Dendritic cell treated with granulocyte-macrophage colony-stimulating factor and Interleukin-4, amounts not matched to agents 40 ng/mL and 50 ng/mL, for 4 days (primary cell): ENCODE measurements around the gene SUMO4.

Source experiments
- H3K27ac Mint-ChIP-seq: one replicate; pipeline ENCODE4 v1.8.0; 2022; ENCODE audit warnings: mild to moderate bottlenecking, mixed read lengths
- H3K27me3 Mint-ChIP-seq: one replicate; pipeline ENCODE4 v1.8.0; 2022; ENCODE audit warnings: mild to moderate bottlenecking, mixed read lengths
- H3K36me3 Mint-ChIP-seq: one replicate; pipeline ENCODE4 v1.8.0; 2022; ENCODE audit warnings: low read depth, mixed read lengths
- H3K4me1 Mint-ChIP-seq: one replicate; pipeline ENCODE4 v1.8.0; 2022; ENCODE audit warnings: low read depth, mixed read lengths
- H3K4me3 Mint-ChIP-seq: one replicate; pipeline ENCODE4 v1.8.0; 2022; ENCODE audit warnings: mild to moderate bottlenecking, moderate library complexity, mixed read lengths
- H3K9me3 Mint-ChIP-seq: one replicate; pipeline ENCODE4 v1.8.0; 2022; ENCODE audit warnings: mixed read lengths
- intact Hi-C: fragments of 100-400 bp; cut with micrococcal nuclease; formaldehyde crosslinking; loops from one replicate; pipeline ENCODE4 v1.15.0; 2022

Gene SUMO4

GRCh38 chr6:149373511-149373910 lies 26.6 kb upstream of the SUMO4 start:
- intact Hi-C loops = loop anchor here (5.0 to 10.0 kb wide), 2 partner anchors 34 to 49 kb away; no protein-coding TSS in a partner anchor
- no peaks in the 10 kb centered on the region for H3K27me3 Mint-ChIP-seq
- peak overlapping the region; percentile 71 for H3K27ac Mint-ChIP-seq
- H3K36me3 Mint-ChIP-seq = peaks cover 63% of the 10 kb centered on the region
- H3K4me1 Mint-ChIP-seq = peaks cover 56% of the 10 kb centered on the region
- H3K4me3 Mint-ChIP-seq = no peak overlapping the region
- H3K9me3 Mint-ChIP-seq = no peaks in the 10 kb centered on the region

DNA sequence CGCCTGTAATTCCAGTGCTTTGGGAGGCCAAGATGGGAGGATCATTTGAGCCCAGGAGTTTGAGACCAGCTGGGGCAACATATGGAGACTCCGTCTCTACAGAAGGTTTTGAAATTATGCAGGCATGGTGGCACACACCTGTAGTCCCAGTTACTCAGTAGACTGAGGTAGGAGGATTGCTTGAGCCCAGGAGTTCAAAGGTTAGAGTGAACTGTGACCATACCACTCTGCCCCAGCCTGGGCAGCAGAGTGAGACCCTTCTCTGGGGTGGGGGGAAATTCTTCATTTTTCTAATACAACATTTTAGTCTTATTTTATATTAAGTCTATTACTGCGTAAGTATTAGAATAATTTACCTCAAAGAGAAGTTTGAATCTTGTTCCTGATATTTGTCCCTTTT lies 20.1 kb upstream of the SUMO4 start:
- Mint-ChIP-seq H3K9me3 (no peaks in the 10 kb centered on the region), H3K27ac (no peak overlapping the region), H3K4me1 (peaks cover 42% of the 10 kb centered on the region), H3K27me3 (no peaks in the 10 kb centered on the region), H3K36me3 (peaks cover 77% of the 10 kb centered on the region), H3K4me3 (no peak overlapping the region)
- intact Hi-C loops = loop anchor here (10.0 kb wide), 1 partner anchor 55 kb away; no protein-coding TSS in a partner anchor

- peaks cover 37% of the 10 kb centered on the region for H3K4me1 Mint-ChIP-seq
- intact Hi-C loops = no loop called here
- H3K27ac Mint-ChIP-seq = no peak overlapping the region
- H3K36me3 Mint-ChIP-seq = peaks cover 74% of the 10 kb centered on the region
- no peak overlapping the region for H3K4me3 Mint-ChIP-seq
- no peaks in the 10 kb centered on the region for H3K27me3 Mint-ChIP-seq
- no peaks in the 10 kb centered on the region for H3K9me3 Mint-ChIP-seq
These were observed 19.5 kb upstream of the SUMO4 start for GRCh38 chr6:149380523-149380922.

- Mint-ChIP-seq H3K27ac (peak overlapping the region; percentile 15), H3K36me3 (peaks cover 73% of the 10 kb centered on the region), H3K4me3 (no peak overlapping the region), H3K27me3 (no peaks in the 10 kb centered on the region), H3K4me1 (peaks cover 28% of the 10 kb centered on the region), H3K9me3 (no peaks in the 10 kb centered on the region)
- intact Hi-C loops = no loop called here
These were observed 16.7 kb upstream of the SUMO4 start for GRCh38 chr6:149383371-149383770.

GRCh38 chr6:149384464-149384863 lies 15.6 kb upstream of the SUMO4 start:
- Mint-ChIP-seq H3K27ac (peak overlapping the region; percentile 15), H3K27me3 (no peaks in the 10 kb centered on the region), H3K9me3 (no peaks in the 10 kb centered on the region), H3K4me3 (no peak overlapping the region), H3K36me3 (peaks cover 62% of the 10 kb centered on the region), H3K4me1 (peaks cover 23% of the 10 kb centered on the region)
- intact Hi-C loops = no loop called here

DNA sequence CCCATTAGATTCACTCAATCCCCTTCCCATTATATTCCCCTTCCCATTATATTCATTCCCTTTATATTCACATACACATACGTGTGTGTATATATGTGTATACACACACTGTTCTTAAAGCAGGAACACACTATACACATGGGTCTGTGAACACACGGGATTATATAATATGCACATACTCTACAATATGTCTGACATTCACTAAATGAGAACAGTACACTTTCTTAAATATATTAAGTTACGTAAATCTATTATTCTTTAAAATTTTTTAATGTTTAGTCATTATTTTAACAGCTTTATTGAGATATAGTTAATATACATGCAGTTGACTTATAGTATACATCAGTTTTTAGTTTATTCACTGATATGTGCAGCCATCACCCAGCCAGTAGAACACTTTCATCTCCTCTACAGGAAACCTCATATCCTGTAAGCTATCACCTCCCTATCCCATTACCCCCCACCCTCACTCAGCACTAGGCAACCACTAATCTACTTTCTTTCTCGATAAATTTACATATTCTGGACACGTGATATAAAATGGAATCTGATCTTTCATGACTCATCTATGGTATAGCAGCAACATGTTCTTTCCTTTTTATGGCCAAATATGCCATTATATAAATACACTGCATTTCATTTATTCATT lies 13.9 kb upstream of the SUMO4 start:
- no peaks in the 10 kb centered on the region for H3K27me3 Mint-ChIP-seq
- H3K36me3 Mint-ChIP-seq = peaks cover 58% of the 10 kb centered on the region
- intact Hi-C loops = no loop called here
- H3K9me3 Mint-ChIP-seq = no peaks in the 10 kb centered on the region
- H3K4me1 Mint-ChIP-seq = peaks cover 23% of the 10 kb centered on the region
- H3K27ac Mint-ChIP-seq = no peak overlapping the region
- H3K4me3 Mint-ChIP-seq = no peak overlapping the region

GRCh38 chr6:149387779-149388512 lies 12.1 kb upstream of the SUMO4 start:
- no peak overlapping the region for H3K4me3 Mint-ChIP-seq
- H3K27ac Mint-ChIP-seq = no peak overlapping the region
- peaks cover 25% of the 10 kb centered on the region for H3K4me1 Mint-ChIP-seq
- no peaks in the 10 kb centered on the region for H3K9me3 Mint-ChIP-seq
- intact Hi-C loops = no loop called here
- peaks cover 58% of the 10 kb centered on the region for H3K36me3 Mint-ChIP-seq
- no peaks in the 10 kb centered on the region for H3K27me3 Mint-ChIP-seq

DNA sequence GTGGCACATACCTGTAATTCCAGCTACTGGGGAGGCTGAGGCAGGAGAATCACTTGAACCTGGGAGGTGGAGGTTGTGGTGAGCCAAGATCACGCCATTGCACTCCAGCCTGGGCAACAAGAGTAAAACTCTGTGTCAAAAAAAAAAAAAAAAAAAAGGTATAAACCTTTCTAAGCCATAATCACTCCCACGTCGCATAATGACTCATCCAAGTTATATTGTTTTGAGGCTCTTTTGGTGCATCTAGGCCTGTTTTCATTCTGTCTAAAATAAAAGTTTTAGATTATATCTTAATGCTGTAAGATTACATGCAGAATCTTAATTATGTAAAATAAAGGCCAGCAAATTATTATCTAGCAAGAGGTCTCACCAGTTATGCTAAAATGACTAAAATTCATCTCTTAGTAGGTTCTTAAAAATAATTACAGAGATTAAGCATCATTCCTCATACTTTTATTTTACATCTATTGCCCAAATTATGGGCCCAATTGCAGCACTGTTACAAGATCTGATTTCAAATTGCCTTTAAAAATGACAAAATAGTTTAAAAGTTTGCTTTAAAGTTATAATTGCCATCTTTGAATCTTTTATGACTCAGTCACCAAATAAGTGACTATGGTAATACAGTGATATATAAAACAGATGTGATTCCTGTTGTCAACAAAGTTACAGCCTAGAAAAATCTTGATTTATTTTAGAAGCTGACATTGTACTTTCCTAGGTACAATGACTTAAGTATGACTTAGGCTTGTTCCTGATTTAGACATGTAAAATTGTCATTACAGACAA lies 10.4 kb upstream of the SUMO4 start:
- Mint-ChIP-seq H3K4me1 (peaks cover 17% of the 10 kb centered on the region), H3K27ac (no peak overlapping the region), H3K4me3 (no peak overlapping the region), H3K36me3 (peaks cover 61% of the 10 kb centered on the region), H3K9me3 (no peaks in the 10 kb centered on the region), H3K27me3 (no peaks in the 10 kb centered on the region)
- intact Hi-C loops = no loop called here

DNA sequence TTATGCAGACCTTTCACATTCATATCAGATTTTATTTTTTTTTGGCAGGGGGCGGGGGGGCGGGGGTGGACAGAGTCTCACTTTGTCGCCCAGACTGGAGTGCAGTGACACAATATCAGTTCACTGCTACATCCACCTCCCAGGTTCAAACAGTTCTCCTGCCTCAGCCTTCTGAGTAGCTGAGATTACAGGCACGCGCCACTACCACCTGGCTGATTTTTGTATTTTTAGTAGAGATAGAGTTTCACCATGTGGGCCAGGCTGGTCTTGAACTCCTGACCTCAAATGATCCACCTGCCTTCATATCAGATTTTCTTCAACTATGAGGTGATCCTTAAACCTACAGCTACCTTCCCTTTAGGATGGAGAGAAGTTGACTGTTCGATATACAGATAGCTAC lies 8.0 kb upstream of the SUMO4 start:
- Mint-ChIP-seq H3K4me1 (peaks cover 29% of the 10 kb centered on the region), H3K4me3 (no peak overlapping the region), H3K27ac (no peak overlapping the region), H3K9me3 (no peaks in the 10 kb centered on the region), H3K36me3 (peaks cover 63% of the 10 kb centered on the region), H3K27me3 (no peaks in the 10 kb centered on the region)
- intact Hi-C loops = no loop called here

DNA sequence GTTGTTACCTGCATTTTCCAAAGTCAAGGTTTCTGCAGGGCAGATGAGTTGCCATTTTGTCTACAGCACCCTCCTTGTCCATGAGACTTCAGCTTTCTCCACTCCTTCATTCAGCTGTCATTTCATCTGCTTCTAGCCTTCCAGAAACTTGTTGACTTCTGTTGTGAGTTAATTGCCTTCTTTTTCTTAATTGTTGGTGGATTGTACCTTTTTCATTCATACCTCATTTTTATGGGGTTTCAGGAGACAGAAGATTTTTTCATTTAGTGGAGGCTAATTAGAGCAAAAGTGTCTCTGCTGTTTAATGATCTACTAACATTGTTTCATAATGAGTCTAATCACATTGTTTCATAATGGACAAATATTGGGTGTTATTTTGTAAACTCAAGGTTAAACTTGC lies 7.5 kb upstream of the SUMO4 start:
- Mint-ChIP-seq H3K4me1 (peaks cover 29% of the 10 kb centered on the region), H3K9me3 (no peaks in the 10 kb centered on the region), H3K27ac (no peak overlapping the region), H3K4me3 (no peak overlapping the region), H3K36me3 (peaks cover 67% of the 10 kb centered on the region), H3K27me3 (no peaks in the 10 kb centered on the region)
- intact Hi-C loops = no loop called here

DNA sequence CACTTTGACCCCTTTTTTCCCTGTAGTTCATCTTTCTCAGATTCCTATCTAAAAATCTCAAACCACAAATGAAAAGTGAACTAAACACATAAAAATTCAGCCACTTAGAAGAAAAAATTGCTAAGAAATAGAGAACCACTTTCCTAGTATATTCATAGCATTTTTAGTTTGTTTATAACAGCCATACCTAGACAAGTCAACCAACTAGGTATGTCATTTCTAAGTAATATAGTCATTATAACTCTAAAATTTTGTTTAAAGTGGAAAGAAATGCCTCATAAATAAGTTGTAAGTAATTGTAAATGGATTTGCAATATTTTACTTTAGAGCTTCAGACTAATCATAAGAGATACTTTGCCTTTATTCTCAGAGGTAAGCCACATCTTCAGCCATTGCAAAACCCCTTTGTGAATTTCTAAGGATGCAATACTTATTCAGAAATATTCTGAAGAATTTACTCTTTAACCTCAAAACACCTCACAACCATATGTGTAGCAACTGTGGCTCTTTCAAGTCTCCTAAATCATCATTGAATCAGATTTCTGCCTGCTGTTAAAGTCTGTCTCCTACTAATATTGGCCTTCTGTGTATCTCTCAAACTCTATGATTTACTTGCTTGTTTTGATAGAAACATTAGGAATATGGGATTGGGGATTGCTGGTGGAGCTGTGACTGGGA lies 6.9 kb upstream of the SUMO4 start:
- no peaks in the 10 kb centered on the region for H3K9me3 Mint-ChIP-seq
- no peak overlapping the region for H3K27ac Mint-ChIP-seq

DNA sequence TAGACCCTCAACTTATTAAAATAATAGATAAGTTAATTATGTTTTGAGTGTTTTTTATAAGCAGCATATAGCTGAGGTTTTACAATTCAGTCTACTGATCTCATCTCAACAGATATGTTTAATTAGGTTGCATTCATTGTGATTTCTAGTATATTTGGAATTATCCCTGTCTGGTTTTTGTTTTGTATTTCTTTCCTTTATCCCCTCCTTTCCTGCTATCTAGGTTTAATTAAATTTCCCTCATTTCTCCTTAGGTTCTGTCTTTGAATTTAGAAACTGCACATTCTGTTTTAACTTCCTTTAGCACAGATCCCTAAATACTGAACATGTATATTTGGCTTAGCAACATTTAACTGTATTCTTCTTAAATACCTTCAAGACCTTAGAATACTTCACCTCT lies 4.9 kb upstream of the SUMO4 start:
- H3K27ac Mint-ChIP-seq = peak overlapping the region; percentile 18
- intact Hi-C loops = no loop called here
- H3K4me1 Mint-ChIP-seq = peaks cover 29% of the 10 kb centered on the region
- no peaks in the 10 kb centered on the region for H3K9me3 Mint-ChIP-seq
- peaks cover 79% of the 10 kb centered on the region for H3K36me3 Mint-ChIP-seq
- no peak overlapping the region for H3K4me3 Mint-ChIP-seq
- H3K27me3 Mint-ChIP-seq = no peaks in the 10 kb centered on the region

More for the DNA sequence above, 6.9 kb upstream of the SUMO4 start:
- H3K36me3 Mint-ChIP-seq = peaks cover 71% of the 10 kb centered on the region
- no peak overlapping the region for H3K4me3 Mint-ChIP-seq
- intact Hi-C loops = no loop called here
- no peaks in the 10 kb centered on the region for H3K27me3 Mint-ChIP-seq
- peaks cover 29% of the 10 kb centered on the region for H3K4me1 Mint-ChIP-seq

GRCh38 chr6:149397384-149397783 lies 2.7 kb upstream of the SUMO4 start:
- intact Hi-C loops = no loop called here
- Mint-ChIP-seq H3K4me3 (no peak overlapping the region), H3K27ac (no peak overlapping the region), H3K27me3 (no peaks in the 10 kb centered on the region), H3K4me1 (peaks cover 21% of the 10 kb centered on the region), H3K9me3 (no peaks in the 10 kb centered on the region), H3K36me3 (peaks cover 79% of the 10 kb centered on the region)

GRCh38 chr6:149403534-149403933 lies 3.5 kb downstream of the SUMO4 start:
- no peak overlapping the region for H3K27ac Mint-ChIP-seq
- H3K27me3 Mint-ChIP-seq = no peaks in the 10 kb centered on the region
- peaks cover 20% of the 10 kb centered on the region for H3K4me1 Mint-ChIP-seq
- no peaks in the 10 kb centered on the region for H3K9me3 Mint-ChIP-seq
- peaks cover 75% of the 10 kb centered on the region for H3K36me3 Mint-ChIP-seq
- H3K4me3 Mint-ChIP-seq = no peak overlapping the region
- intact Hi-C loops = no loop called here
